Measurements from ENCODE around the gene ATP2C2. TPM values are rescaled to one million over a fixed set of nuclear protein-coding genes. Genes with fewer than 3 reads are reported as not detected.

The ATP2C2 gene
- total RNA-seq, 1 experiment from 2014 or later: not detected

- H3K36me3 Mint-ChIP-seq (ENCODE audit: insufficient read depth, unreplicated experiment): no peaks in the 10 kb centered on the region
- TF ChIP-seq CTCF (IDR thresholded peaks at IDR 0.05; ENCODE audit: unreplicated experiment): no peak
- peaks cover 10% of the 10 kb centered on the region for H3K27me3 Mint-ChIP-seq (ENCODE audit: insufficient read depth, unreplicated experiment)
- POLR2A ChIA-PET: no interaction called here
- intact Hi-C loops (cut with micrococcal nuclease): no loop called here
- no peak overlapping the region for H3K27ac Mint-ChIP-seq (ENCODE audit: low read depth, unreplicated experiment)
- no TSS peak for BruUV-seq (replicated peaks)
- CTCF ChIA-PET: no interaction called here
- no peaks in the 10 kb centered on the region for H3K4me1 Mint-ChIP-seq (ENCODE audit: insufficient read depth, unreplicated experiment)
- DNase-seq (ENCODE audit: unreplicated experiment): no peak
- H3K4me3 Mint-ChIP-seq (ENCODE audit: unreplicated experiment): no peak overlapping the region
- no peaks in the 10 kb centered on the region for H3K9me3 Mint-ChIP-seq (ENCODE audit: unreplicated experiment)
These were observed 37.7 kb upstream of the ATP2C2 start for GRCh38 chr16:84330685-84331050.

- Mint-ChIP-seq H3K27ac (ENCODE audit: low read depth, unreplicated experiment) (no peak overlapping the region), H3K36me3 (ENCODE audit: insufficient read depth, unreplicated experiment) (no peaks in the 10 kb centered on the region), H3K27me3 (ENCODE audit: insufficient read depth, unreplicated experiment) (peaks cover 10% of the 10 kb centered on the region), H3K4me3 (ENCODE audit: unreplicated experiment) (no peak overlapping the region), H3K9me3 (ENCODE audit: unreplicated experiment) (peaks cover 4% of the 10 kb centered on the region), H3K4me1 (ENCODE audit: insufficient read depth, unreplicated experiment) (no peaks in the 10 kb centered on the region)
- no peak for DNase-seq (ENCODE audit: unreplicated experiment)
- no TSS peak for BruUV-seq (replicated peaks)
- no peak for TF ChIP-seq CTCF (IDR thresholded peaks at IDR 0.05; ENCODE audit: unreplicated experiment)
- intact Hi-C loops (cut with micrococcal nuclease): no loop called here
- CTCF ChIA-PET: no interaction called here
- POLR2A ChIA-PET: no interaction called here
These were observed 36.1 kb upstream of the ATP2C2 start for GRCh38 chr16:84331998-84332780.

- Mint-ChIP-seq H3K27ac (ENCODE audit: low read depth, unreplicated experiment) (no peak overlapping the region), H3K36me3 (ENCODE audit: insufficient read depth, unreplicated experiment) (no peaks in the 10 kb centered on the region), H3K27me3 (ENCODE audit: insufficient read depth, unreplicated experiment) (peaks cover 2% of the 10 kb centered on the region), H3K4me1 (ENCODE audit: insufficient read depth, unreplicated experiment) (no peaks in the 10 kb centered on the region), H3K4me3 (ENCODE audit: unreplicated experiment) (no peak overlapping the region), H3K9me3 (ENCODE audit: unreplicated experiment) (peaks cover 7% of the 10 kb centered on the region)
- ChIA-PET POLR2A (no interaction called here), CTCF (no interaction called here)
- TF ChIP-seq CTCF (IDR thresholded peaks at IDR 0.05; ENCODE audit: unreplicated experiment): no peak
- intact Hi-C loops (cut with micrococcal nuclease): no loop called here
- BruUV-seq (replicated peaks): no TSS peak
- DNase-seq (ENCODE audit: unreplicated experiment): peak; percentile 33
These were observed 35.2 kb upstream of the ATP2C2 start for GRCh38 chr16:84332975-84333684.

GRCh38 chr16:84334058-84334457 lies 34.3 kb upstream of the ATP2C2 start:
- Mint-ChIP-seq H3K27me3 (ENCODE audit: insufficient read depth, unreplicated experiment) (no peaks in the 10 kb centered on the region), H3K36me3 (ENCODE audit: insufficient read depth, unreplicated experiment) (no peaks in the 10 kb centered on the region), H3K4me1 (ENCODE audit: insufficient read depth, unreplicated experiment) (no peaks in the 10 kb centered on the region), H3K4me3 (ENCODE audit: unreplicated experiment) (no peak overlapping the region), H3K27ac (ENCODE audit: low read depth, unreplicated experiment) (no peak overlapping the region), H3K9me3 (ENCODE audit: unreplicated experiment) (peaks cover 7% of the 10 kb centered on the region)
- intact Hi-C loops (cut with micrococcal nuclease): no loop called here
- ChIA-PET CTCF (no interaction called here), POLR2A (no interaction called here)
- no peak for TF ChIP-seq CTCF (IDR thresholded peaks at IDR 0.05; ENCODE audit: unreplicated experiment)
- BruUV-seq (replicated peaks): no TSS peak
- DNase-seq (ENCODE audit: unreplicated experiment): no peak

Data from MCF 10A (cell line).